ENCODE results near the gene PTPRCAP.
"Not testable (repeated sequence)": the region's sequence is repeated elsewhere in the genome, so short reads cannot be mapped to it uniquely, and the experiment has no call there.

The PTPRCAP gene, protein sequence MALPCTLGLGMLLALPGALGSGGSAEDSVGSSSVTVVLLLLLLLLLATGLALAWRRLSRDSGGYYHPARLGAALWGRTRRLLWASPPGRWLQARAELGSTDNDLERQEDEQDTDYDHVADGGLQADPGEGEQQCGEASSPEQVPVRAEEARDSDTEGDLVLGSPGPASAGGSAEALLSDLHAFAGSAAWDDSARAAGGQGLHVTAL

DNA sequence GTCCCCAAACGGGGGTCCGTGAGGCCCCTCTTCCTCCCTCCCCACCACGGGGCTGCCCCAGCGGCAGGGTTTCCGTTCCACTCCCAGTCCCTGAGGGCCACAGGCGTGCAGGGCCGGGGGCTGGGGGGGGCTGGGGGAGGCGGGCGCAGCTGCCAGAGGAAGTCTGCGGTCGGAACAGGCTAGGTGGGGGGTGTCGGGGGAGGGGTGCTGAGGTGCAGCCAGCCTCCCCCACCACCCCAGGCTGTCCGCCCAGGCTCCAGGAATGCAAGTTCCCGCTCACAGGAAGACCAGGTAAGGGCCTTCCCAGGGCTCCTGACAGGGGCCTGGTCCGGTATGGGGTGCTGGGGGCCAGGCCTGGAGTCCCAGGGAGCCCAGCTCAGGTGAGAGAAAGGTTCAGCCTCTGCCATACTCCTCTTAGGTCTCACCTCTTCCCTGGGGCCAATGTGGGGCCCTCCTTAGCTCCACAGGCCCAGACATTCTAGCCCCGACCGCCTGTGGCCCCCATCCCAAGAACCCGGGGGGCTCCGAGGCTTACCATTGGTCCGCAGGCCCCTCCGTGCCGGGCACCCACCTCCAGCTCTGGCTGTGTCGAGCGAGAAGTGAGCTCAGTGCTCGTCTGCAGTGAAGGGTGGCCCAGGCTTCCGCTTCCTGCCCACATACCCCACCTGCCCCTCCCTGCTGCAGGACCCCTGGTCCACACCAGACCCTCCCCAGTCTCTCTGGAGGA is at the start of gene PTPRCAP:
PTPRCAP (minus strand) TSS at position 601 of the 727 bp plus-strand sequence; CDS start at position 538, 63 bp downstream.
- no peaks in the 10 kb centered on the region for H3K4me1 ChIP-seq
- TF ChIP-seq CTCF (IDR thresholded peaks at IDR 0.05): no peak
- H3K27me3 ChIP-seq (ENCODE audit: control insufficient read depth, insufficient read depth, low read length): no peaks in the 10 kb centered on the region
- H3K36me3 ChIP-seq (ENCODE audit: control insufficient read depth, insufficient read depth, low read length): no peaks in the 10 kb centered on the region
- no peak within 1 kb of the TSS for H3K4me2 ChIP-seq (ENCODE audit: low read length)
- no peak within 1 kb of the TSS for H3K4me3 ChIP-seq (ENCODE audit: low read depth, low read length)
- H3K9me3 ChIP-seq (ENCODE audit: control insufficient read depth, low read length): no peaks in the 10 kb centered on the region
- H3K27ac ChIP-seq: no peak within 1 kb of the TSS
- no peak within 1 kb of the TSS for H3K9ac ChIP-seq
- H2AFZ ChIP-seq: no peak within 1 kb of the TSS
- H3K79me2 ChIP-seq: no peaks in the 10 kb centered on the region

DNA sequence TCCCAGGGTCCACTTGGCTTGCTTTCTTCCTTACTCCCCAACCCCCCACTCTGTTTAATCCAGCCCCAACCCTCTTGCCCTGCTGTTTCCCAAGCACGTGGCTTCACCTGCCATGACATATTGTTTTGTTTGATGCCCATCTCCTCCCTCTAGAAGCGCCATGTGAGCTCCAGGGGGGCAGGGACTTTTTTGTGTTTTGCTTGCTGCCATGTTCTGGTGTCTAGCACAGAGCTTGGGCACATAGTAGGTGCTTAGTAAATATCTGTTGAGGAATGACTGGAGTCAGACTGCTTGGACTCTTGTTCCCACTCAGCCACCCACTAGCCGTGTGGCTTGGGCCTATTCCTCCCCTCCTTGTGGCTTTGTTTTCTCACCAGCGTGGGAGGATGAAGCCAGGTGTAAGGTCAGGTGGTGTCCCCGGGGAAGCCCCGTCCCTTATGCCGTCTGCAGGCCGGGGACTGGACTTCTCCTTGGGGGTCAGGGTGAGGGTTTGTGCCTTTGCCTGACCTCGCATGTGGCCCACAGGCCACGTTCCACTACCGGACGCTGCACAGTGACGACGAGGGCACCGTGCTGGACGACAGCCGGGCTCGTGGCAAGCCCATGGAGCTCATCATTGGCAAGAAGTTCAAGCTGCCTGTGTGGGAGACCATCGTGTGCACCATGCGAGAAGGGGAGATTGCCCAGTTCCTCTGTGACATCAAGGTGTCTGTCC is 49.2 kb upstream of the PTPRCAP start:
- Histone ChIP-seq H3K4me2 (ENCODE audit: low read length) (no peak overlapping the region), H3K4me1 (no peaks in the 10 kb centered on the region), H3K36me3 (ENCODE audit: control insufficient read depth, insufficient read depth, low read length) (no peaks in the 10 kb centered on the region), H3K9me3 (ENCODE audit: control insufficient read depth, low read length) (no peaks in the 10 kb centered on the region), H3K9ac (no peak overlapping the region), H2AFZ (no peak overlapping the region), H3K4me3 (ENCODE audit: low read depth, low read length) (no peak overlapping the region), H3K79me2 (peaks cover 2% of the 10 kb centered on the region), H3K27me3 (ENCODE audit: control insufficient read depth, insufficient read depth, low read length) (no peaks in the 10 kb centered on the region), H3K27ac (no peak overlapping the region)
- no peak for TF ChIP-seq CTCF (IDR thresholded peaks at IDR 0.05)

DNA sequence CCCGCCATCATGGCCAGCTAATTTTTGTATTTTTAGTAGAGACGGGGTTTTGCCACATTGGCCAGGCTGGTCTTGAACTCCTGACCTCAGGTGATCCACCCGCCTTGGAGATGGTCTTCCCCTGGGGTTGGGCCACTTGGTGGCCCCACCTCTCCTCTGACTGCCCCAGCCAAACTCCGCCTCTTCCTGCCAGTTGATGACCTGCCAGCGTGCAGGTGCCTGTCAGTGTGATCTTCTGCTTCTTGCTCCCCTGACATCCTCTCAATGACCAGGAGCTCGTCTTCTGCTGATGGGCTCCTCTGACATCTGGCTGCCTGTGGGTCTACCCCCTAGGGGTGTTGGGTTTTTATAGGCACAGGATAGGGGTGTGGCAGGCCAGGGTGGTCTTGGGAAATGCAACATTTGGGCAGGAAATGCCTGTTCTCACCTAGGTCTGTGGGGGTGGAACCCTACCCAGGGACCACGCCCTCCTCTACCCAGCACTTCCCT is 48.4 kb upstream of the PTPRCAP start:
- H3K27ac ChIP-seq: not testable (repeated sequence)

GRCh38 chr11:67484847-67485311 is 47.4 kb upstream of the PTPRCAP start:
- Histone ChIP-seq H3K4me3 (ENCODE audit: low read depth, low read length) (no peak overlapping the region), H3K4me1 (no peaks in the 10 kb centered on the region), H3K79me2 (peaks cover 2% of the 10 kb centered on the region), H3K27me3 (ENCODE audit: control insufficient read depth, insufficient read depth, low read length) (no peaks in the 10 kb centered on the region), H3K9me3 (ENCODE audit: control insufficient read depth, low read length) (no peaks in the 10 kb centered on the region), H3K27ac (no peak overlapping the region), H2AFZ (no peak overlapping the region), H3K4me2 (ENCODE audit: low read length) (no peak overlapping the region), H3K36me3 (ENCODE audit: control insufficient read depth, insufficient read depth, low read length) (no peaks in the 10 kb centered on the region), H3K9ac (no peak overlapping the region)
- TF ChIP-seq CTCF (IDR thresholded peaks at IDR 0.05): no peak

More for the DNA sequence above, 48.4 kb upstream of the PTPRCAP start:
- H3K9me3 ChIP-seq (ENCODE audit: control insufficient read depth, low read length); H2AFZ ChIP-seq; H3K4me1 ChIP-seq; H3K4me2 ChIP-seq (ENCODE audit: low read length); H3K4me3 ChIP-seq (ENCODE audit: low read depth, low read length); H3K9ac ChIP-seq; H3K79me2 ChIP-seq; H3K36me3 ChIP-seq (ENCODE audit: control insufficient read depth, insufficient read depth, low read length); H3K27me3 ChIP-seq (ENCODE audit: control insufficient read depth, insufficient read depth, low read length): not testable (repeated sequence)
